Measurements from ENCODE around the gene GNL2. TPM values are rescaled to one million over a fixed set of nuclear protein-coding genes. Genes with fewer than 3 reads are reported as not detected.
"Not testable (repeated sequence)": the region's sequence is repeated elsewhere in the genome, so short reads cannot be mapped to it uniquely, and the experiment has no call there.

GNL2 gene
- total and polyA plus RNA-seq, 10 of the 15 experiments (the other 5 are each of a cell fraction or from before 2014, with no cell fraction given) = 64.2 to 167 (median 88.2) TPM

GRCh38 chr1:37560401-37561132 is 35.2 kb downstream of the GNL2 start (continued):
- no peak for TF ChIP-seq BHLHE40 (IDR thresholded peaks at IDR 0.05; ENCODE audit: borderline replicate concordance in 1 of 2, low read depth in 2 of 2, low read length in 1 of 2)
- TF ChIP-seq SMAD5 (IDR thresholded peaks at IDR 0.05; ENCODE audit: low read depth) = no peak
- no peak for TF ChIP-seq SRF (IDR thresholded peaks at IDR 0.05; ENCODE audit: low read depth in 2 of 2, low read length in 2 of 2)

GRCh38 chr1:37559957-37560379 is 35.8 kb downstream of the GNL2 start:
- H3K27me3 ChIP-seq (replicated peaks in 1 of 2; ENCODE audit: control insufficient read depth in 2 of 2, insufficient read depth in 2 of 2, low read length in 1 of 2); FAIRE-seq; BruUV-seq (replicated peaks); H2AFZ ChIP-seq (ENCODE audit: control insufficient read depth, low read depth, low read length); POLR2A ChIA-PET; SMC1A ChIA-PET (ENCODE audit: uncharacterized antibody, unreplicated experiment); H3K79me2 ChIP-seq (ENCODE audit: control insufficient read depth, insufficient read depth, low read length); H3K9me3 ChIP-seq (replicated peaks; ENCODE audit: control insufficient read depth, insufficient read depth, low read length); H4K20me1 ChIP-seq (ENCODE audit: control insufficient read depth, insufficient read depth); RAD21 ChIA-PET (ENCODE audit: unreplicated experiment); DNase-seq (ENCODE audit: low read depth, low spot score); H3K4me1 ChIP-seq (ENCODE audit: control insufficient read depth, insufficient read depth, low read length); H3K9ac ChIP-seq (ENCODE audit: control insufficient read depth, insufficient read depth, low read length); H3K4me3 ChIP-seq; H3K27ac ChIP-seq (ENCODE audit: control insufficient read depth, insufficient read depth); ATAC-seq; H3K36me3 ChIP-seq (ENCODE audit: control insufficient read depth in 2 of 2, insufficient read depth in 2 of 2, low read length in 1 of 2); H3K4me2 ChIP-seq (ENCODE audit: control insufficient read depth, insufficient read depth); intact Hi-C loops (cut with micrococcal nuclease; ENCODE audit: unreplicated experiment): not testable (repeated sequence)
- WGBS (ENCODE audit: insufficient coverage, insufficient replicate concordance, low lambda C conversion rate, missing lambda C conversion rate) = 74% methylated on average over 12 of the region's 12 CpGs
- in situ Hi-C loops (cut with MboI) = loop anchor here (5.0 kb wide), 1 partner anchor 122 kb away; no protein-coding TSS in a partner anchor
- CTCF ChIA-PET = interaction anchor here (1.6 kb wide), 1 partner anchor 122 kb away, joined by 3 read pairs; no protein-coding TSS in a partner anchor

- Histone ChIP-seq H3K79me2 (ENCODE audit: control insufficient read depth, insufficient read depth, low read length) (peaks cover under 1% of the 10 kb centered on the region), H4K20me1 (ENCODE audit: control insufficient read depth, insufficient read depth) (no peaks in the 10 kb centered on the region), H3K4me3 (no peak overlapping the region), H3K9ac (ENCODE audit: control insufficient read depth, insufficient read depth, low read length) (no peak overlapping the region), H3K4me2 (ENCODE audit: control insufficient read depth, insufficient read depth) (no peak overlapping the region), H3K4me1 (ENCODE audit: control insufficient read depth, insufficient read depth, low read length) (0 out of 2 replicates have a peak, but pooled peaks cover 2% of the 10 kb centered on the region), H3K27me3 (replicated peaks in 1 of 2; ENCODE audit: control insufficient read depth in 2 of 2, insufficient read depth in 2 of 2, low read length in 1 of 2) (no peaks in the 10 kb centered on the region), H2AFZ (ENCODE audit: control insufficient read depth, low read depth, low read length) (no peak overlapping the region), H3K9me3 (replicated peaks; ENCODE audit: control insufficient read depth, insufficient read depth, low read length) (peaks cover 2% of the 10 kb centered on the region; the same call in 1 of the 3 replicates), H3K27ac (ENCODE audit: control insufficient read depth, insufficient read depth) (no peak overlapping the region), H3K36me3 (ENCODE audit: control insufficient read depth in 2 of 2, insufficient read depth in 2 of 2, low read length in 1 of 2) (no peaks in the 10 kb centered on the region; a peak in 2 of 4 replicates)
- RAD21 ChIA-PET (ENCODE audit: unreplicated experiment) = no interaction called here
- no peak for ATAC-seq
- CTCF ChIA-PET = interaction anchor here (2.9 kb wide), 1 partner anchor 122 kb away, joined by 11 read pairs; no protein-coding TSS in a partner anchor
- DNase-seq (ENCODE audit: low read depth, low spot score) = no peak
- SMC1A ChIA-PET (ENCODE audit: uncharacterized antibody, unreplicated experiment) = no interaction called here
- no TSS peak for BruUV-seq (replicated peaks)
- intact Hi-C loops (cut with micrococcal nuclease; ENCODE audit: unreplicated experiment) (no loop called here), in situ Hi-C loops (cut with MboI) (loop anchor here (5.0 kb wide), 1 partner anchor 123 kb away; no protein-coding TSS in a partner anchor)
- no peak for FAIRE-seq
- WGBS (ENCODE audit: insufficient coverage, insufficient replicate concordance, low lambda C conversion rate, missing lambda C conversion rate) = 56% methylated on average over 7 of the region's 7 CpGs
- POLR2A ChIA-PET = no interaction called here
- TF ChIP-seq KDM1A (IDR thresholded peaks at IDR 0.05; ENCODE audit: borderline replicate concordance) = no peak
- no peak for TF ChIP-seq RELB (IDR thresholded peaks at IDR 0.05; ENCODE audit: low read depth)
Measured at GRCh38 chr1:37559080-37559479, 36.7 kb downstream of the GNL2 start.
